HG03442 (cell line): ENCODE results near the gene IGFLR1.
A peak's percentile ranks its signal among the peaks of the same experiment; 100 is the strongest.

Experiments used
- ATAC-seq: cut with Tn5 transposase; IDR thresholded peaks from one replicate; pipeline ENCODE4 v1.9.1; 2021; ENCODE audit warnings: mild to moderate bottlenecking, moderate library complexity; ENCODE audit not compliant: unreplicated experiment

The IGFLR1 gene

DNA sequence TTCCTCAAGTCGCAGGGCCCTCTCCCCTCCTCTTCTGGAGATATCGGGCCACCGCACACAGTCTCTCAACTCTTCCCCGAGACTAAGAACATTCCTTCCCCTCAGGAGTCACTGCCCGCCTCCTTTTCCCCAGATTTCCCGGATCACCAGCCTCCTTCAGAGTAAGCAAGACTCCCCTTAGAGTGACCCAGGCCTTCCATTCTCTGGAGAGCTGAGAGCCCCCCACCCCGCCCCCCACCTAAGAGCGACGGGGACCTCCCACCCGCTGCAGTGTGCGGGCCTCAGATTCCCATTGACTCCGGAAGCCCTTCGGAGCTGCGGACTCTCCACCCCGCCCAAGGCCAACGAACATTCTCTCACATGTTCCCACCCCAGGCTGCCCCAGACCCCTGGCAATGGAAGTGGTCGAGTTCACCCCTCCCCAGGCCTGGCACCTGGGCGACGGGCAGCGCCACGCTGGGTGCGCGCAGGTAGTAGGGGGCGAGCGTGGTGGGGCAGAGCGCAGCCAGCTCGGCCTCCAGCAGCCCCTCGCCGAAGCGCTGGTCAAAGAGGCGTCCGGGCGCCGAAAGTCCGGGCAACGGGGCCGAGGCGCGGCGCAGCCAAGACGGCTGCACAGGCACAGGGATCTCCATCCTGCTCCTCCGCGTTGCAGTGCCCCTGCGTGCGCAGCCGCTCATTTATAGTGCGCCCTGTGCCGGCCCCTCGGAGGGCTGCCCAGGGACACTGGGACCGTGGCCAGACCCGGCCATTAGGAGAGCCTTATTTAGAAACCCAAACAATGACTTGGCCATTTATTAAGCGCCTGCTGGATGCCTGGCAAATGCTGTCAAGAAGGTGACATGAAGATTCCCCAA lies 14.4 kb upstream of the IGFLR1 start, which contains the start of gene HSPB6:
HSPB6 (minus strand) TSS at position 653 of the 854 bp plus-strand sequence; CDS start at position 632, 21 bp downstream.
- no peak for ATAC-seq

GRCh38 chr19:35755550-35756376 lies 13.5 kb upstream of the IGFLR1 start:
- ATAC-seq, result no peak

GRCh38 chr19:35755131-35755549 lies 12.9 kb upstream of the IGFLR1 start:
- ATAC-seq, result no peak

- ATAC-seq, result no peak
These were observed 12.3 kb upstream of the IGFLR1 start for GRCh38 chr19:35754370-35755130.

GRCh38 chr19:35753634-35754369 lies 11.6 kb upstream of the IGFLR1 start:
- ATAC-seq, result no peak

GRCh38 chr19:35752746-35753350 lies 10.6 kb upstream of the IGFLR1 start:
- ATAC-seq, result no peak

GRCh38 chr19:35751839-35752745 lies 9.8 kb upstream of the IGFLR1 start:
- ATAC-seq, result no peak

- no peak for ATAC-seq
These were observed 7.9 kb upstream of the IGFLR1 start for GRCh38 chr19:35750167-35750566.

DNA sequence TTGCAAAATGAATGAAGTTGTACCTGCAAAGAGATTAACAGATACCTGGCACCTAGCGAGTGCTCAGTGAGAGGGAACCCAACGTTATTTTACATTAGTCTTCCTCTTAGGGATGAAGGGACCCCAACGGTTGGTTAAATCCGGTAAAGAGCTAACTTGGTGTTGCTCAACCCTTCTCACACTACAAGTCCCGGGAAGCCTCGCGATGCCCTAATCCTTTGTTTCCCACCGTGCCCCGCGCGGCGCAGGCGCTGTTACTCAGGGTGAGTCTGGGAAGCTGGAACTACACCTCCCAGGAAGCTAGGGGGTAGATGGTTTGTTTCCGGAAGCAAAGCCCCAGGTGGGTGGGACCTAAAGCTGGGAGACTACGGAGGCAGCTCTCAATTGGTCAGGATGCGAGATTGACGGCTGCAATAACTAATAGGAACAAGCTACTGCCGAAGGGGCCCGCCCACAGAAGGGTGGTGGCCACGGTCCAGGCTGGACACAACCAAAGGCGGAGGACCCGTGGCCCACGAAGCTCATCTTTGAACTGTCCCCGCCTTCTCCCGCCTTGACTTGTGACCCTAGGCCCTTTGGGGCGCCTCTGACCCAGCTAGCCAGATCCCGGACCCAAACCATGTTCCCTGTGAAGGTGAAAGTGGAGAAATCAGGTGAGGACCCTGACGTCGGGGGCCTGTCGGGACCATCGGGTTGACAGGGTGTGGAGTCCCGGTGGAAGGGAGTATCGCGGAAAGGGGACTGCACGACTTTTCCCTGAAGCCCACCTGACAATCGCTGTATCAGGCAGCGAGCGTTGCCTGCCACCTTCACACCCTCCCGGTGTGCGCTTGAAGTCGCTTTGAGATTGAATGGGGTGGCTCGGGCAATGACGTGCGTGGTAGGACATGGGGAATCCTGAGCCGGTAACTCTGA lies 6.1 kb upstream of the IGFLR1 start, which contains the start of gene LIN37:
LIN37 (plus strand) TSS at position 471 of the 915 bp plus-strand sequence; CDS start at position 620, 149 bp downstream.
- peak; percentile 69 for ATAC-seq

DNA sequence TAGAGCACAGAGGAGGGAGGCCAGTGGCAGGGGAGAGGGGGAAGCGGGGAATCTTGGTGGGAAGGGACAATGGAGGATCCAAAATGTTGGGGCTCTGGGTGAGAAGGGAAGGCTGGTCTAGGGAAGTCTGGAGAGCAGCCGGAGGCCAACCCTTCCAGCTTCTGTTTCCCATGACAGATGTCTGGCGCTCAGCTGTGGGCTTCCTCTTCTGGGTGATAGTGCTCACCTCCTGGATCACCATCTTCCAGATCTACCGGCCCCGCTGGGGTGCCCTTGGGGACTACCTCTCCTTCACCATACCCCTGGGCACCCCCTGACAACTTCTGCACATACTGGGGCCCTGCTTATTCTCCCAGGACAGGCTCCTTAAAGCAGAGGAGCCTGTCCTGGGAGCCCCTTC lies 4.3 kb upstream of the IGFLR1 start:
- ATAC-seq, result no peak

GRCh38 chr19:35746087-35746462 lies 3.8 kb upstream of the IGFLR1 start:
- ATAC-seq, result no peak

DNA sequence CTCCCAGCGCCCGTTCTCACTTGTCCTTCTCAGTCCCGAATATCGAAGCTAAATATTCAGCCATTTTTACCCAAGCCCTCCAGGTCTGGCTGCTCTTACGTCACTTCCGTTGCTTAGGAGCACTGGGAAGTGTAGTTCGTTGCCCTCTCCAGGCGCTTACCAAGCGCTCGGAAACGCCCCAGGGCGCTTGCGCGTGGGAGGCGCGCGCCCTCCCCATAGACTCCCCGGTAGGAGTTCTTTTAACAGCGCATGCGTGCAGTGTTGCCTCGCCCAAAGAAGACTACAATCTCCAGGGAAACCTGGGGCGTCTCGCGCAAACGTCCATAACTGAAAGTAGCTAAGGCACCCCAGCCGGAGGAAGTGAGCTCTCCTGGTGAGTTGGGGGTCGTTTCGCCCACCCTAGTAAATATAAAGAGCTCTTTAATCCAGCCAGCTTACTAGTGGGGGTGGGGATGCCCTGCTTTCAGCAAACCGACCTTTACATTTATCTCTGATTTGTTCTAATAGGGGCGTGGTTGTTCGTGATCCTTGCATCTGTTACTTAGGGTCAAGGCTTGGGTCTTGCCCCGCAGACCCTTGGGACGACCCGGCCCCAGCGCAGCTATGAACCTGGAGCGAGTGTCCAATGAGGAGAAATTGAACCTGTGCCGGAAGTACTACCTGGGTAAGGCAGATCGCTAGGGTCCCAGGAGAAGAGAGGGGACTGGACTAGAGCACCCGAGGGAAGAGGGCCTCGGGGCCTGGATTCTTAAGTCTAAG lies 3.3 kb upstream of the IGFLR1 start, which contains the start of the genes PSENEN and U2AF1L4:
PSENEN (plus strand) TSS at position 324 of the 759 bp plus-strand sequence; CDS start at position 604, 280 bp downstream.
U2AF1L4 (minus strand) TSS at position 91 of the 759 bp plus-strand sequence; CDS start at position 64, 27 bp downstream.
- ATAC-seq, result peak; percentile 39

DNA sequence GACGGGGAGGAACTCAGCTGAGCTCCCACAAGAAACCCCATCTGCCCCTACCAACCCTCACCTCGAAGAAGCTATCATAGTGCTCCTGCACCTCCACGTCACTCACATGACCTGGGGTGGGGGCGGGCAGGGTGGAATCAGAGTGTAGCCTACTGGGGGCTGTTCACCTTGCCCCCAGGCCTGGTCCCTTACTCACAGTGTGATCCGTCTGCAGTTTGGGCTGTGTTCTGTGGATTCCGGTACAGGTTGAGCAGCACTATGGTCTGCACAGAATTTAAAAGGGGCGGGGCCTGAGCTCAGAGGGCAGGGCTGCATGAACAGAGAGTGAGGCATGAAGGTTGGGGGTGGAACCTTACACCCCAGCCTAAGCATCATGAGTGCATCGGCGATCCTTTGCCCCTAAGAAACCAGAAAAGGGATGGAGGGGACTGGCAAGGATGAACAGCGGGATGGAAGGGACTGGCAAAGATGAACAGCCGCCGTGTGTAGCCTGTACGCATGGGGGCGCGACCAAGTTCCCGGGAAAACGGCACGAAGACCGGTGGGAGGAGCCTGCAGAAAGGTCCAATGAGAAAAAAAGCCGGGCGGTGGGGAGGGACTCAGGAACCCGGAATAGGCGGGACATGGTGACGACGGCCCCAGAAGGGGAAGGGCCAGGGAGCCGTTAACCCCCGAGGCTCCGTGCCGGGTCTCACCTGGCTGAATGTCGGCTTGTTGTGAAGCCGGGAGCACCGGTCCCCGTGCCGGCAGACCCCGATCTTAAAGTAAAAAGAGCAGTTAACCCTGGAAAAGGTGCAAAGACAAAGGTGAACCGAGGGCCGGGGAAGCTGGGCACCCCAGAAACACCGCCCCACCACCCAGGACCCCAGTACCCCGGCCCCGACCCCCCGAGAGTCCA lies 2.4 kb upstream of the IGFLR1 start:
- peak; percentile 30 for ATAC-seq

DNA sequence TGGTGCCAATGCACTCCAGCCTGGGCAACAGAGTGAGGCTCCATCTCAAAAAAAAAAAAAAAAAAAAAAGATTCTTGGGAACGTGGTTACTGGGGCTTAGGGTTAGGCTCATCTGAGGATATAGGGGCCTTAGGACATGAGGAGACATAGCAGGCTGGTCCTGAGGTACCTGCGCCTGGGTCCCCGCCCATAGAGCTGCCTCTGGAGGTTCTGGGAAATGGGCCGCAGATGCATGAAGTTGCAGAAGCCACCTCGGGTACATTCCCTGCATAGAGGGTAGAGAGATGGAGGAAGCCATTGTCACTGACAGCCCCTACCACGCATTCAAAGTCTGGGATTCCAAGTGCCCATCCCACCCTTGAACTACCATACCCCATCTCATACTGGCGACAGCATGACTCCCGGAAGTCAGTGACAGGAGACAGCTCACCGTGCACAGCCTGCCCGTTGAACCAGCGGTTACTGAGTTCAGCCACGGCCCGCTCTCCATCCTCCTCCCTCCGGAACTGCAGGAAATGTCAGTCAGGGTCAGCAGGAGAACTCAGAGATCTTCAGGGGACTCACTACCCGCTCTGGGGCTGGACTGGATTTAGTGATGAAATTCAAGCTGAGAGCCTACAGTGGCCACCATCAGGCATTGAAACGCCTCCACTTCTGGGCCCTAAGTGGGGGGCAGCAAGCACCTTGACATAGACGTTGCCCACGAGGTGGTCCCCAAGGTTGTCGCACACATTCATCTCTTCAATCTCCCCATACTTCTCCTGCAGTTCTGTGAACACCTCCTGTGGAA lies 1.6 kb upstream of the IGFLR1 start:
- ATAC-seq, result no peak

DNA sequence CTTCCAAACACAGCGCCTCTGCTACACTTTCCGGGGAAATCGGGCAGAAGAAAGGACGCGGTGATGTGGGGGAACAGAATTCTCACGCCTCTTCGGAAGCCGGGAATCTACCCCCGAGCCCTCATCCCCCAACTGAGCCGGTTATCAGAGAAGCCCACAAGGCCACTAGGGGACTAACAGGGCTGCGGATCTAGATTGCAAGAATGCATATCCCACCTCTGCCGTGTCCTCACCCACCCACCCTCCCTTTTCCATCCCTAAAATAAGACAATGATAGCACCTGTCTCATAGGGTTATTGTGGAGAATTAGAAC lies 1.1 kb downstream of the IGFLR1 start:
- ATAC-seq, result no peak
